Embryonic facial prominence (tissue), 1 donor: ENCODE data around the gene PTPRM.
A peak's percentile ranks its signal among the peaks of the same experiment; 100 is the strongest.
"Not testable (repeated sequence)": the region's sequence is repeated elsewhere in the genome, so short reads cannot be mapped to it uniquely, and the experiment has no call there.

ENCODE experiments used
- DNase-seq: peaks from one replicate; pipeline ENCODE4 v3.0.0-alpha.2; 2016; ENCODE audit errors: extremely low spot score

PTPRM gene

DNA sequence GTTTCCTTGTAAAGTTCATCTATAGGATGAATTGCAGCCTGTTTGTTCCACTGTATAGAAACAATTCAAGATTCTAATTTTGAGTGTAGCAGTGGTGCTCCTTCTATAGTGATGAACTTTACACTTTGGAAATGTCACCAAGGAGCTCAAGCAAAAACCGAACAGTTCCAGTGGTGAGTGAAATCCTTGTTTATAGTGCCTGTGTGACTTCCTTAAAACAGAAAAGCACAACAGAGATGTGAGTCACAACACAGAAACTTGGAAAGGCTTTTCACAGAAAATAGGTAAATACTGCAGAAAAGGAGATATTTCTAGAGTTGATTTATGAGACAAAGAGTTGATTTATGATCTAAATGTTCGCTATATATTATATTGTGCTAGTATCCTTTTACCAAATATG lies 482.0 kb downstream of the PTPRM start:
- DNase-seq: no peak

GRCh38 chr18:8050616-8051329 lies 483.7 kb downstream of the PTPRM start:
- no peak for DNase-seq

DNA sequence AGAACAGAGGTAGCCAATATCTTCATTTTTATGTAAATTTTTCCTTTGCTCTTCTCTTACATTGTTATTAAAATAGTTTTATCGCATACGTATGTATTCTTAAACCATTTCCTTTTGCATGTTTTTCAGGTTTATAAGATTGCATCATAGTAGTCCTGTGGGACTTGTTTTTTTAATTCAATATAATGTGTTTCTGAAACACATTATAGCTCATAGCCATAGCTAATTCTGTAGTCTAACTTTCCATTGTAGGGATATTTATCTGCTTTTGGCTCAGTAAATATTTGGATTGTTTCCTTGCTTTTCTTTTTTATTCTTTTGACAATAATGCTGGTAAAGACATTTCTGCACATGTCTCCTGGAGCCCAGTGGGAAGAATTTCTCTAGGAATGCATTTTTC lies 484.3 kb downstream of the PTPRM start:
- DNase-seq: peak; percentile 12

GRCh38 chr18:8052237-8052701 lies 485.2 kb downstream of the PTPRM start:
- peak; percentile 11 for DNase-seq

DNA sequence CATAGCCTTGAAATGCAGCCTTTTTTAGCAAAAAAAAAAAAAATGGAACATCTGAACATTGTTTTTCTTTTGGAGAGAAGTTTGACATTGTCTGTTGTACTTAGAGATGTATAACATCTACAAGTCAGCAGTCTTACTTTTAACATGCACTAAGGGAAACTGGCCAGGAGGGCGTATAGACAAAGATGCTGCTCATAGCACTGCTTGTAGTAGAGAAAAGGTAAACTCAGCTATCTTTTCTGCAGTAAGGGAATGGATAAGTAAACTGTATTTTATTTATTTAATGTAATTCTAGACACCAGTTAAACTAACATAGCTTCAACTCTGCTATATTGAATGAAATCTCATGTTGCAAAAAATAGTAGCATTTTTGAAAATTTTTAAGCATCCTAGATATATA lies 489.6 kb downstream of the PTPRM start:
- DNase-seq: no peak

DNA sequence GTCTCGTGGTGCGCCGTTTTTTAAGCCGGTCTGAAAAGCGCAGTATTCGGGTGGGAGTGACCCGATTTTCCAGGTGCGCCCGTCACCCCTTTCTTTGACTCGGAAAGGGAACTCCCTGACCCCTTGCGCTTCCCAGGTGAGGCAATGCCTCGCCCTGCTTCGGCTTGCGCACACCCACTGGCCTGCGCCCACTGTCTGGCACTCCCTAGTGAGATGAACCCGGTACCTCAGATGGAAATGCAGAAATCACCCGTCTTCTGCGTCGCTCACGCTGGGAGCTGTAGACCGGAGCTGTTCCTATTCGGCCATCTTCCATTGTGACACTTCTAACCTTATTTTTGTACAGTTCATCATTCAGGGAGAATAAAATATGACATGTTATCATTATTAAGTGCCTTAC lies 496.0 kb downstream of the PTPRM start:
- DNase-seq: not testable (repeated sequence)

DNA sequence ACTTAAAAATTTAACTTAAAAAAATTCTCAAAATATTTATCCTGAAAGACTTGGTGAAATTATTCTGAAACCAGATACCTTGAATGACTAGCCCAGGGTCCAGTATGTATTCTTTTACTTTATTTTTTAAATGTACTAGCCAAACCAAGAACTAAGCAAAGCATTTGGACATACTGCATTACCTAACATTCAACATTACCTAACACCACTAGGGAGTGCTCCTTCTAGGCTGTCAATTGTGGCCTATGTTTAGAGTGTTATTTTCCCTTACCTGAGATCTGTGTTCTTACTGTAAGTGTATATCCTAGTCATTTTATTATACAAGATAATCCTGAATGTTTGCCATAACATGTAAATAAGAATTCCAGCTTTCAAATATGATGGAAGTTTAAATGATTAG lies 496.6 kb downstream of the PTPRM start:
- DNase-seq: no peak

DNA sequence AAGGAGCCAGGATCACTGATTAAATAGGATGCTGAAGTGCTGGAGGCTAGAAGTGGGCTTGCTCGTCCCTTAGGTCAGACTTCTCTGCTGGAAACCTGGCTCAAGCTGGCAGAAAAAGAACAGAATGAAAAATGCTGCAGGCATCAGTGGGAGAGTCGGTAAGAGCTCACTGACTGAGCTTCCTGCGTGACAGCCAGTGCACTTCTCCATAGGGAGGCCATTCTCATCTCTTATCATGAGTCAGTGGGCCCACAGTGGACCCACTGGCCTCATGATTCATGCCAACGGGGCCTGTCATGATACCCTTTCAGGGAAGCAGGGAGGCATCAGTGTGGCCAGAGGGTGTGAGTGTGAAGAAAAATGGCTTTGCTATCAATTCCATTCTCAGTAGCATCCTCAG lies 498.2 kb downstream of the PTPRM start:
- no peak for DNase-seq

- DNase-seq: no peak
Observed at GRCh38 chr18:8065773-8066172, 498.7 kb downstream of the PTPRM start.

- no peak for DNase-seq
Observed at GRCh38 chr18:8069708-8070107, 502.6 kb downstream of the PTPRM start.

DNA sequence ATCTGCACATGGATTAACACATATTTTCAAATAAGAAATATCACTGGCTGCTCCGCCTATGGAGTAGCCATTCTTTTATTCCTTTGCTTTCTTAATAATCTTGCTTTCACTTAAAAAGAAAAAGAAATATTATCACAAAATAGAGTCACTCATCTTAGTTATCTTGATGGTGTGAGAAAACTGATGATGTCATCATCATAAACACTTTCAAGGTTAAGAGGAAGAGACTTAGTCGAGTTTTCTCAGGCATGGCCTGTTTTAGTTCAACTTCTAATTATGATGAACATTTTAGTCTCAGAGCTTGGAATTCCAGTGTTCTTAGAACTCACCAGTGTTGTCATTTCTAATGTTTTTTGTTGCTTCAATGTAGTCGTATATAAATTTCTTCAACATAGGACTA lies 506.1 kb downstream of the PTPRM start:
- DNase-seq: no peak

DNA sequence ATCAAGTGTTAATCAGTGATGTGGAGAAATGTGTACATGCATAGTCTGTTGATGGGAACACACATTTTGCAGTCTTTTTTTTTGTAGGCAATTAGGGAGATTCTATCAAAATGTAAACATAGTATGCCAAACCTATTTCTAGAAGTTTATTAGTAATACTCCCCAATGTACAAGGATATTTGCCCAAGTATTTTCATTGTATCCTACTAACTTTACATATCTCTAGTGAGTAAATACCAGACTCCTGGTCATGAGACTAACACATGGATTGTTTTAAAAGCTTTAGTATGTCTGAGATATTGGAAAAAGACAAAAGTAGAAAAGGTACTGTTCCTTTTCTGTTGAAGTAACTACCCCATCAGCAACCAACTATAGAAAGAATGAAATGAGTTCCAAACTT lies 513.0 kb downstream of the PTPRM start:
- DNase-seq: no peak

GRCh38 chr18:8081267-8081666 lies 514.2 kb downstream of the PTPRM start:
- DNase-seq: no peak

DNA sequence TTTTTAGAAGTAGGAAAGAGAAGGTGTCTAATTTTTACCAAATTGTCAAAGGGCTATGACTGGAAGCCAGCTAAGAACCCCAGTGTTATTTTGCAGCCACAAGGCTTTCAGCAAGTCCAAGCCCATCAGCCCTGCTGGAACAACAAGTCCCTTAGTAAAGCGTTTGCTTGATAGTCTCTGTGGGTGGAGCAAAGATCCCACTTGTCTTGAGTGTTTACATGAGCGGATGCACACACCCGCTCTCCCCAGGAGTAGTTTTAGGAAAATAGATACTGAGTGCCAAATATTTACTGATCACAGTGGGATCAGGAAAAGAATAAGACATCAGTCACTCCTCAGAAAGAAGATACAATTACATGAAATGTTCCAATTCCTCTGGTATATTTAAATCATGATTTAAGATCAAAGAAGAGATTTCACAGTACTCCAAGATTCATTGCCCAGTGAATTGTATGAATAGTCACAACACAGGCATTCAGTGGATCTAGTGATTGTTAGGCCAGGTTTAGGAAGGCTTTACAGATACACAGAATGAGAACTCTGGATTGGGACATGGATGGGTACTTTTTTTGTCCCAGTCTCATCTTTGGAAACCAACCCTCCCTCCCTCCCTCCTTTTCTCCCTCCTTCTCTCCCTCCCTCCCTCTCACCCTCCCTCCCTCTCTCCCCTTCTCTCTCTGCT lies 514.9 kb downstream of the PTPRM start:
- no peak for DNase-seq

GRCh38 chr18:8084160-8084559 lies 517.0 kb downstream of the PTPRM start:
- no peak for DNase-seq

DNA sequence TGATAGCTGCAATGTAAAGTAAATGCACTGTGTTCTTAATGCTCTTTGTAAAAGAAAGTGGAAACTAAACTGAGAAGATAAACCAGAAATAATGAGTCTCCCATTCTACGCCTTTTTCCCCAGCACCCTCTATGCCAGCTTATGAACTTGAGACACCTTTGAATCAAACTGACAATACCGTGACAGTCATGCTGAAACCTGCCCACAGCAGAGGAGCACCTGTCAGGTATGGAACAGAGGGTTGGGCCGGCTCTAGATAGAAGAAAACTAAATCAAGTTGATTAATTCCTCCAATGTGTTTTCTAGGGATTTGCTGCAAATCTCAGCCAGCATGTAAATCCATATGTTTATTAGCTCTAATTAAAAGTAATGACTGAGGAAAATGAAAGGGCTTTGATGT lies 521.5 kb downstream of the PTPRM start:
- no peak for DNase-seq

DNA sequence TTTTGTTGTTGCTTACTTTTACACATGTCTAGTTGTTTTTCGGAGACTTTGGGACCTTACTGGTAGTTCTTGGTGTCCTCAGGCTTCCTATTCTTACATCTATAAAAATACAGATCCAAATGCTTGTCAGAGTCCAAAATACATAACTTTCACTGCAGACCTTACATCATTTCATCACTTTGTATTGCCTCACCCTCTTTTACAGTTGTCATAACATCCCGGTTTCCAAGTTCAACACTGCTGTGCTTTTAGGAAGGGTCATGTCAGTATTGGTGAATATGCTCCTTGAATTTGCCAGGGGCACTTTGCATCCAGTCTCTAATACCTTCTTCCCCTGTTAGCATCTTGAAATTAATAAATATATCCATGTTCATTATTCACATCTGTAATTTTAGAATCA lies 523.9 kb downstream of the PTPRM start:
- DNase-seq: no peak

- DNase-seq: no peak
Observed at GRCh38 chr18:8095947-8096570, 528.9 kb downstream of the PTPRM start.

DNA sequence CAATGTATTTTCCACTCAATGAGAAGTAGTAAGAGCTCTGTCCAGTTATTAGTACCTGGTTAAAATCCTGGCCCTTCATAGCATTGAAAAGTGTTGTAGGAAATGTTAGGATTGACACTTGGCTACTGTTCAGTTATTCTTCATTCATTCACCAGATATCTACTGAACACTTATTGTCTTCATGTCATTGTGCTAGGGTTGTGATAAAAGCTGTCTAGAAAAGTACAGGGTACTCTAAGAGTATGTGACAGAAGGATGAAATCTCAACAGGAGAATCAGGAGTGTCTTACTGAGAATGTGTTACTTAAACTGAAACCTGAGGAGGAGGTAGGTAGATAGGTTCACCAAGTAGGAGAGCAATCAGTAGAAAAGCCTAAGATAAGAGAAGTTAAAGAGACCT lies 530.3 kb downstream of the PTPRM start:
- no peak for DNase-seq

DNA sequence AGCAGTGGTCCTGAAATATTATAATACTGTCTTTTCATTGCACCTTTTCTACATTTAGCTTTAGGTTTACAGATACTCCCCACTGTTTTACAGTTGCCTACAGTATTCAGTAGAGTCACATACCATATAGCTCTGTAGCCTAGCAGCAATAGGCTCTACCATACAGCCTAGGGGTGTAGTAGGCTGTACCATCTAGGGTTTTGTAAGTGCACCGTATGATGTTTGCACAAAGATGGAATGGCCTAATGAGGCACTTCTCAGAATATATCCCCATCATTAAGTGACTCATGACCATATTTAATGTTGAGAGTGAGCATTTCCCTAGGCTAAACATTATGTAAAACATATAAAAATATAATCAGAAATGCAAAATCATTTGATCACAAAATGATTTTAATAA lies 530.8 kb downstream of the PTPRM start:
- no peak for DNase-seq

- no peak for DNase-seq
Observed at GRCh38 chr18:8106603-8107002, 539.5 kb downstream of the PTPRM start.

DNA sequence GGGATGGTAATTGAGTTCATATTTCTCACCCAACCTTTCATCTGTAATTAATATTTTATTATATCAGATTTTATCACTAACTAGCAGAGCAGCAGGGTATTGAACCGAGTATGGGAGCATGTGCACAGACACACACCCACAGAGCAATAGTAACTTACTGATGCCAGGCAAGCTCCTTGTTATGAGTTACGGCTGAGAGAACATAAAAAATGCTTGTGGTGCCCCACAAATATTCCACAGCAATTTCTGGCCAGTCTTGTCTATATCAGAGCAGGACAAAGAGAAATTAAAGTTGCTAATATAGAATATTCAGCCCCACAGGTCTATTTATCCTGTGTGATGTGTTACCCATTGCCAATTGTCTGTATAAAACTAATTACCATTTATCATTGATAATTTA lies 540.3 kb downstream of the PTPRM start:
- DNase-seq: no peak

DNA sequence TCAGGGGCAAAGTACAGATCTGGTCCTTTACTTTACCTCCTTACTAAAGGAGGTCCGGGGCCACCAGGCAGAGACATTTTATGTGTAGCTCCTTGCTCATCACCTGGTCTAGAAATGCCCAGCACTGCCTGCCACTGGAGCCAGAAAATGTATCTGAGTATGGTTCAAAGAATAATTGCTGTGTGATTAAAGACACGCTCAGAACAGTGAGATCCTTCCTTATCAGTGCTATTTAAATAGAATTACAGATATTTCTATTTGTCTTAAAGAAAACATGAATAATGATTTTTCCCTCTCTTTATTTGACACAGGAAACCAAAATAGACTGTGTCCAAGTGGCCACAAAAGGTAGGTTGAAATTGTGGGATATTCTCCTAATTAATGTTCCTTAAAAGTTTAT lies 547.4 kb downstream of the PTPRM start:
- no peak for DNase-seq
